GM13977 (cell line): Measurements from ENCODE around the gene GSN.

ENCODE experiments used
- DNase-seq: peaks from one replicate; pipeline ENCODE4 v3.0.0; 2012; ENCODE audit warnings: low spot score
- in situ Hi-C: fragments of 300-500 bp; cut with MboI; formaldehyde crosslinking; loops from one replicate; pipeline ENCODE4 v1.12.0; 2022; ENCODE audit warnings: low sequenced_read_pairs, low pct_unique_long_range_greater_than_20kb, mixed read lengths, inconsistent platforms; ENCODE audit not compliant: unreplicated experiment
- TF ChIP-seq, protein P1 (sequence below): IDR thresholded peaks from 2 replicates; pipeline ENCODE4 v1.5.1; 2012; ENCODE audit warnings: mild to moderate bottlenecking, control low read depth; ENCODE audit not compliant: insufficient read depth; ENCODE audit errors: extremely low read depth, missing control alignments

Gene GSN

DNA sequence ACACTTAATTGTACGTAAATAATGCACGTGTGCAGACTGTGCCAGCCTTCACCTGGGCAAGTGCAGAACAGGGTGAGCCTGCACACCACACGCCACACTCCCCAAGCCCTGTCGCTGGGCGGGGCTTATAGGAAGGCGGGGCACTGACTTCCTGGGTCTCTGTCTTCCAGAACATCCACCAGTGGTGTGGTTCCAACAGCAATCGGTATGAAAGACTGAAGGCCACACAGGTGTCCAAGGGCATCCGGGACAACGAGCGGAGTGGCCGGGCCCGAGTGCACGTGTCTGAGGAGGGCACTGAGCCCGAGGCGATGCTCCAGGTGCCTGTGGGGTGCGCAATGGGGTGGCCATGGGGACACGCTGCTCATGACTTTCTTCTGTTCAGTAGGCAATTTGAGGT, 44.2 kb downstream of the GSN start:
- in situ Hi-C loops, result loop anchor here (10.0 kb wide), 1 partner anchor 63 kb away; the partner anchor contains the start of gene STOM
- TF ChIP-seq, protein P1, sequence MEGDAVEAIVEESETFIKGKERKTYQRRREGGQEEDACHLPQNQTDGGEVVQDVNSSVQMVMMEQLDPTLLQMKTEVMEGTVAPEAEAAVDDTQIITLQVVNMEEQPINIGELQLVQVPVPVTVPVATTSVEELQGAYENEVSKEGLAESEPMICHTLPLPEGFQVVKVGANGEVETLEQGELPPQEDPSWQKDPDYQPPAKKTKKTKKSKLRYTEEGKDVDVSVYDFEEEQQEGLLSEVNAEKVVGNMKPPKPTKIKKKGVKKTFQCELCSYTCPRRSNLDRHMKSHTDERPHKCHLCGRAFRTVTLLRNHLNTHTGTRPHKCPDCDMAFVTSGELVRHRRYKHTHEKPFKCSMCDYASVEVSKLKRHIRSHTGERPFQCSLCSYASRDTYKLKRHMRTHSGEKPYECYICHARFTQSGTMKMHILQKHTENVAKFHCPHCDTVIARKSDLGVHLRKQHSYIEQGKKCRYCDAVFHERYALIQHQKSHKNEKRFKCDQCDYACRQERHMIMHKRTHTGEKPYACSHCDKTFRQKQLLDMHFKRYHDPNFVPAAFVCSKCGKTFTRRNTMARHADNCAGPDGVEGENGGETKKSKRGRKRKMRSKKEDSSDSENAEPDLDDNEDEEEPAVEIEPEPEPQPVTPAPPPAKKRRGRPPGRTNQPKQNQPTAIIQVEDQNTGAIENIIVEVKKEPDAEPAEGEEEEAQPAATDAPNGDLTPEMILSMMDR, result no peak
- DNase-seq, result no peak

DNA sequence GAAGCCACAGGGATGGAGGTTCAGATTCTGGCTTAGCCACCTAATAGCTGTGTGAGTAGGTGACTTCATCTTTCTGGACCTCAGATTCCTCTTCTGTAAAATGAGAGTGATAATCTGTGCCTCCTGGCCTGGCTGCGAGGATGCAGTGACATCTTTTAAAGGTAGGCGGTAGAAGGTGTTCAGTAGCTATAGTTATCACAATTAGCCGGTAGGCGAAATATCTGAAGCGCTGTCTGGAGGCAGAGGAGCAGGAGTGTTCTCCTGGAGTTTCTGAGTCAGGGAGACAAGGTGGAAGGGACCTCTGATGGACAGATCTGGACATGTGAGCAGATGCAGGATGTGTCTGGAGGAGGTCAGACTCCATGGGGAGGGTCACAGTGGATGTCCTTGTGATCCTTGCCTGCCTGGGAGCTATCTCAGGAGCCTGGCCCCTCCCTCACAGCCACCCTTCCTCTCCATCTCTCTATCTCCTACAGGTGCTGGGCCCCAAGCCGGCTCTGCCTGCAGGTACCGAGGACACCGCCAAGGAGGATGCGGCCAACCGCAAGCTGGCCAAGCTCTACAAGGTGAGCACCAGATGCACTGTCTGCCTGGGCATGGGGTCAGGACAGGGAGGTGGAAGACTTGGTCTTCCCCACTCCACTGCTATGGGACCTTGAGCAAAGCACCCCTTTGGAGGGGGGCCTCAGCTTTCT, 45.6 kb downstream of the GSN start:
- DNase-seq, result no peak
- TF ChIP-seq, protein P1, result no peak
- in situ Hi-C loops, result loop anchor here (10.0 kb wide), 1 partner anchor 61 kb away; the partner anchor contains the start of gene STOM

DNA sequence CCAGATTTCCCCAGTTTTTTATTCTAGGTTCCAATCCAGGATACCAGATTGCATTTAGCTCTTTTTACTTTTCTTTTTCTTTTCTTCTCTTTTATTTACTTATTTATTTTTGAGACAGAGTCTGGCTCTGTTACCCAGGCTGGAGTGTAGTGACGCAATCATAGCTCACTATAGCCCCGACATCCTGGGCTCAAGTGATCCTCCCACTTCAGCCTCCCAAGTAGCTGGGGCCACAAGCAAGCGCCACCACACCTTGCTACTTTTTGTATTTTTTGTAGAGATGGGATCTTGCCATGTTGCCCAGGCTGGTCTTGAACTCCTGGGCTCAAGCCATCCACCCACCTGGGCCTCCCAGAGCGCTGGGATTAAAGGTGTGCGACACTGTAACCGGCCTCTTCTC, 48.4 kb downstream of the GSN start:
- DNase-seq, result no peak

DNA sequence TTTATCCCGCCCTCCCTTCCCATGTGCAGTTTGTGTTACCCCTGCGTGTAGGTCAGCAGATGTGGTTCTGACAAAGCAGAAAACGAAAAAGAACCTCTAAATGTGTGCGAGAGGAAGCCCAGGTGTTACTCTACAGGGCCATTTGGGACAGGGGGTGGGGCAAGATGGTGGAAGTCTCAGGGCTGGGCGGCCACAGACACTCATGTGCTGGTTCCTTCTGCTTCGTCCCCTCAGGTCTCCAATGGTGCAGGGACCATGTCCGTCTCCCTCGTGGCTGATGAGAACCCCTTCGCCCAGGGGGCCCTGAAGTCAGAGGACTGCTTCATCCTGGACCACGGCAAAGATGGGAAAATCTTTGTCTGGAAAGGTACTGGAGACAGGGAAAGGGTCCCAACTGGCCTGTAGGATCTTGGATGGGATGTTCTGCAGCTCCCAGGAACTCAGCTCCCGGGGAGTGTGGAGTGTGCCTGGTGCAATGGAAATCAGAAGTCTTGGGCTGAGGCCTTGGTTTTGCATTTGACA, 49.0 kb downstream of the GSN start:
- no peak for DNase-seq
- TF ChIP-seq, protein P1, result no peak
- in situ Hi-C loops, result loop anchor here (5.0 to 10.0 kb wide), 2 partner anchors 58 to 80 kb away; partner anchors contain the start of gene STOM

More for the DNA sequence above, 48.4 kb downstream of the GSN start:
- TF ChIP-seq, protein P1, result no peak
- in situ Hi-C loops, result loop anchor here (5.0 to 10.0 kb wide), 2 partner anchors 58 to 81 kb away; partner anchors contain the start of gene STOM

DNA sequence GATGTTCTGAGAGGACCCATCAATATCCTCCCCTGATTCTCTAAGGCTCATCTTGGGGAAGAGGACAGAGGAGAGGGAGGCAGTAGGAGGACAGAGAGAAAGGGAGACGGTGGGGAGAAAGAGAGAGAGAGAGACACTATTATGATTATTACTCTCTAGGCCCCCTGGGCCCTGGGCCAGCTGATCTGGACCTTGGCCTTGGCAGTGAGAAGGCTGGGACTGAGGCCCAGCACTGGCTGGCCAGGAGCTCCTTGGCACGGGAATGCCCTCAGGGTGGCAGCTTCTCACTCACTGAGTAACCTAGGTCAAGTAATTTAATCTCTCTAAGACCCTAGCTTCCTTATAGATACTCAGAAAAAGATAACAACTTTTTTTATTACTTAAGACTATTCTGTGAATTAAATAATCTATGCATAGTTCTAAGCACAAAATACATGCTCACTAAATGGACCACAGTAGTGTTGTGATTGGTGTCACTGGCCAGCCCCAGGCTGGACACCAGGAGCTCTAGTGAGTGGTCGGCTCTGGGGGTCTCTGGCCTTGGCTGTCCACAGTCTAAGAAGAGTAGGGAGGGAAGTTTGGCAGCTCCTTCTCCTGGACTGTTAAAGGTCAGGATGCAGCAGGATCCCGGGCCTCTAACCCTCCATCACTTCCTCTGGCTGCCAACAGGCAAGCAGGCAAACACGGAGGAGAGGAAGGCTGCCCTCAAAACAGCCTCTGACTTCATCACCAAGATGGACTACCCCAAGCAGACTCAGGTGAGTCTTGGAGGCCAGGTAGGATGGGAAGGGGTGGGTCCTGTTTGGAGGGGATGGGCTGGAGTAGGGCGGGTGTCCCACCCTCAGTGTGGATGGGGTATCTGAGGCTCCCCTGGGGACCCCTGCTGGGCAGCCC, 50.0 kb downstream of the GSN start:
- no peak for DNase-seq
- in situ Hi-C loops, result loop anchor here (5.0 to 10.0 kb wide), 2 partner anchors 57 to 79 kb away; partner anchors contain the start of gene STOM
- TF ChIP-seq, protein P1, result no peak
